HG02973 (cell line): ENCODE measurements around the gene STRIP1.

Experiments used
- ATAC-seq: cut with Tn5 transposase; IDR thresholded peaks from one replicate; pipeline ENCODE4 v1.9.1; 2021; ENCODE audit warnings: moderate library complexity; ENCODE audit not compliant: unreplicated experiment

Gene STRIP1

DNA sequence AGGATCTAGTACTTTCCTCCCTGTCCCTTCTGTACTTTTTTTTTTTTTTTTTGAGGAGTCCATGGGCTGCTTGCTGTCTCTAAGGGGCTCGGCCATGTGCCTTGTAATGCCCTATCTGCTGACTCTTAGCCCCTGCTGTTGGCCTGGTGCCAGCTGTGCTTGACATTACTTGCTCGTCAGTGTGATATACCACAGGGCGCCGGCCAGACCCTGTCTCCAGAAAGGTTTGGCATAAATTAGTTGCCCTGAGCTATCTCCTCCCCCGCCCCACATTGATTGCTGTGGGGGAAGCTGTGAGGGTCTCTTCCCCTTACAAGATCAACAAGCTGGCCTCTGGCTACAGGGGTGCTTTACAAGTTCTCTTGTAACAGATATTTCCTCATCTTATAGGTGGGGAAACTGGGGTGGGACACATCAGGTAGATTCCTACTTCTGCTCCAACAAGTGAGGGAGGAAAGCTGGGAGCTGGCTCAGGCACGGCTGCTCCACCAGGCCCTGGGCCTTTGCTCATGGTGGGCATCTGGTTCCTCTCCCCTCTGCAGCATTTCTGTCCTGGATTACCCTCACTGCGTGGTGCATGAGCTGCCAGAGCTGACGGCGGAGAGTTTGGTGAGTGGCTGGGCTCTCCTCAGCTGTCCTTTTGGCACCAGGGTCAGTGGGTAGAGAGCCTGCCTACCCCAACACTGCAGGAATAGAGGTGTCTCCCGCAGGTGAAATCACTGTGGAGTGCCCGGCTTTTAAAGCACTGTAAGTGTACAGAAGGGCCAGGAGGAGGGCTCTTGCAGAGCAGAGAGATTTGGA, 15.6 kb downstream of the STRIP1 start:
- ATAC-seq: no peak

GRCh38 chr1:110050602-110051261, 16.3 kb downstream of the STRIP1 start:
- ATAC-seq: no peak

- no peak for ATAC-seq
Measured at GRCh38 chr1:110051262-110051648, 16.8 kb downstream of the STRIP1 start.

DNA sequence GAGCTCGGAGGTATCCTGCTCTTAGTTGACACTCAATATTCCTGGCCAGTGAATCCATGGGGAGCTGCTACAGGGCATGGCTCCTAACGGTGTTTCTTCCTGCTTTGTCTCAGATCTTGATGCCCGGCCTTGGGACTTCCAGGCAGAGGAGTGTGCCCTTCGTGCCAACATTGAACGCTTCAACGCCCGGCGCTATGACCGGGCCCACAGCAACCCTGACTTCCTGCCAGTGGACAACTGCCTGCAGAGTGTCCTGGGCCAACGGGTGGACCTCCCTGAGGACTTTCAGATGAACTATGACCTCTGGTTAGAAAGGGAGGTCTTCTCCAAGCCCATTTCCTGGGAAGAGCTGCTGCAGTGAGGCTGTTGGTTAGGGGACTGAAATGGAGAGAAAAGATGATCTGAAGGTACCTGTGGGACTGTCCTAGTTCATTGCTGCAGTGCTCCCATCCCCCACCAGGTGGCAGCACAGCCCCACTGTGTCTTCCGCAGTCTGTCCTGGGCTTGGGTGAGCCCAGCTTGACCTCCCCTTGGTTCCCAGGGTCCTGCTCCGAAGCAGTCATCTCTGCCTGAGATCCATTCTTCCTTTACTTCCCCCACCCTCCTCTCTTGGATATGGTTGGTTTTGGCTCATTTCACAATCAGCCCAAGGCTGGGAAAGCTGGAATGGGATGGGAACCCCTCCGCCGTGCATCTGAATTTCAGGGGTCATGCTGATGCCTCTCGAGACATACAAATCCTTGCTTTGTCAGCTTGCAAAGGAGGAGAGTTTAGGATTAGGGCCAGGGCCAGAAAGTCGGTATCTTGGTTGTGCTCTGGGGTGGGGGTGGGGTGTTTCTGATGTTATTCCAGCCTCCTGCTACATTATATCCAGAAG, 19.4 kb downstream of the STRIP1 start:
- no peak for ATAC-seq

DNA sequence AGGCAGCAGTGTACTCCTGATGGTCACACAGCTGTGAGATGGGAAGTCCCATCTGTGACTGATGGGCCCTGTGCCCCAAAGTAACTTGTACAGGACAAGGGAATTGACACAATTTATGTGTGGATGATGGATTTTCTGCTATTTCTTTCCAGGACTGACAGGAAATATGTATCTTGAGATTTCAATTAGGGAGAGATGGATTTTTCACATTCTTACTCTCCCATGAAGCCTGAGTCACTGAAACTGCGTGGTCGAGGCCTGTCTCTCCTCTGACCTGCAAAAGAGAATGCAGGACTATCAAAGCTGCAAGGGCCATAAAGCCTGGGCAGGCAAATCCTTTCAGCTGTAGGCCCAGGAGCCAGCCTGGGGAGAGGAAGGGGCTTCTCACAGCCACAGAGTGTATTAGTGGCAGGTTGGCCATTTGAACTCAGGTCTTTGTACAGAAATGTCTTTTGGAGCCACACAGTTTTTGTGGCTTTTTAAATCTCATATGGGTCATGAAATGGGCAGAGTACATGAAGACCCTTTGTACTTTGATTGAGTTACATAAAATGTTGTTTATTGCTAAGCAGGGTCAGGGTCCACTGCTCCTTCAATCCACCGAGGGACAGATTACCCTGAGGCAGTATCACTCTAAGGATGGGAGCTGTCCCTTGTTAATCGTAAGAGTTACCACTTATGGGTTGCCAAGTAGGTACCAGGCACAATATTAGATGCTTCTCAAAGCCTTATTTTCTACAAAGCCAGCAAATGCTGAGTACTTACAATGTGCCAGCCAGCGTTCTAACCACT, 21.3 kb downstream of the STRIP1 start:
- no peak for ATAC-seq

DNA sequence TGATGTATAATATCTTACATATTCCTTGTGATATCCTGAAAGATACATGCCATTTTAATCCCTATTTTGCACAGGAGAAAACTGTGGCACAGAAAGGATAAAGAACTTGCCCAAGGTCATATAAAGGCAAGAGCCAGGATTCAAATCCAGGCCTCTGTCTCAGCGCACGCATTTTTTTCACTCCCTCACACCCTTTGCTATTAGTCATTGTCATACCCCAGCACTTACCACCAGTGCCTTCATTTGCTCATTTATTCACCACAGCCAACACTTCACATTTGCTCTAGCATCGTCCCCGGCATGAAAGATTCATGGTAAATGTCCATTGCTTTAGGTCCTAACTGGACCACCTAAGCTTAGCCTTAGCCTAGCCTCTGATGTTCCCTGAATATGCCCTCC, 21.9 kb downstream of the STRIP1 start:
- no peak for ATAC-seq

DNA sequence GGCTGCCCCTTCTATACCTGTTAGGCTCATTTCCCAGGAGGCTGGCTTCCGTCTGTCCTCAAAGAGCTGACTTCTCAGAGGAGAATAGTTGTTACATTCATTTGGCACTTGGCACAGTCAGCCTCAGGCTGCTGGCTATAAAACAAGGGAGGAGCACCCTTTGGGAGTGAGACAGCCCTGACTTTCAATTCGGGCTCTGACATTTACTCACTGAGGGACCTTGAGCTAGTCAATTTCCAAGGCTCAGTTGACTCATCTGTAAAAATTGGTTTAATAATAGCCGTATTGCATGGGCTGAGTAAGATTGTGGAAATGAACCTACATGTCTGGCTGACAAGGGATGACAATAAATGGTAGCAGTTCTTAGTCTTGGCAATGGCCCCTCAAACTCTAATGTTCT, 22.4 kb downstream of the STRIP1 start:
- ATAC-seq: no peak

DNA sequence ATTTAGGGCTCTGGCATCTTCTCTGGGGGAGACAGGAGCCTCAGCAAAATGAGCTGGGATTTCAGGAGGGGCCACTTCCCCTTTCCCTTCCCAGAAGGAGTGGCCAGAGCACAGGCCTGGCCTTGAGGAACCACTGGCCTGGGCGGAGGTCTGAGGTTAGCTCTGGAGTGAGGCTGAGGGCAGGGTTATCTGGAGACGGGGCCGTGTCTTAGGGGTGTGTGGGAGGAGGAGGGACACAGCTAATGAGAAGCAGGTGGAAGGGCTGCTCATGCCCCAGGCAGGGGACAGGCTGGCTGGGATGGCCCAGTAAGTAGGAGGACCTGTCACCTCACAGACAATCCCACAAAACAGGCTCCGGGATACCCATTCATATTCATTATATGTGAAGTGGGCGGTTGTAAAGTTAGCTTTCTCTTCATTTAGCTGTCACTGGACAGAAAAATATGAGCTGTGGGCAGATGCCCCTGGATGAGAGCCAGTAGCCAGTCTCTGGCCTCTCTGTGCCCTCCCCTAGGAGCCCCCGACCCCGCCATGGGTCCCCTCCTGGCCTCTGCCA, 23.6 kb downstream of the STRIP1 start:
- no peak for ATAC-seq

DNA sequence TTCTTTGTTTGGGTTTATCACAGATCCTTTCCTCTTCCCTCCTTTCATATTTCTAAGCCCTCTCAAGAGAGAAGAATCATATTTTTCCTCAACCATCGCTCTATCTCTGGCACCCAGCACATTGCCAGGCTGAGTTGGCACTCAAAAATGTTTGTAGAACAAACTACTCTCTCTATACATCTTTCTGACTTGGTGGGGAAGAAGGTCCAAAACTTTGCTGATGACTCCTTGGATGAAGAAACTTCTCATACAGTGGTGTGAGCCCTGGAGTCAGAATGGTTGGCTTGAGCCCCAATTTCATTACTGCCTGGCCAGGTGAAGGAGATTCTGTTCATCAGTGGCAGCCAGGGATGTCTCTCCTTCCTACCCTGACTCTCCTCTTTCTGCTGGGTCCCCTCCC, 24.2 kb downstream of the STRIP1 start:
- ATAC-seq: no peak

DNA sequence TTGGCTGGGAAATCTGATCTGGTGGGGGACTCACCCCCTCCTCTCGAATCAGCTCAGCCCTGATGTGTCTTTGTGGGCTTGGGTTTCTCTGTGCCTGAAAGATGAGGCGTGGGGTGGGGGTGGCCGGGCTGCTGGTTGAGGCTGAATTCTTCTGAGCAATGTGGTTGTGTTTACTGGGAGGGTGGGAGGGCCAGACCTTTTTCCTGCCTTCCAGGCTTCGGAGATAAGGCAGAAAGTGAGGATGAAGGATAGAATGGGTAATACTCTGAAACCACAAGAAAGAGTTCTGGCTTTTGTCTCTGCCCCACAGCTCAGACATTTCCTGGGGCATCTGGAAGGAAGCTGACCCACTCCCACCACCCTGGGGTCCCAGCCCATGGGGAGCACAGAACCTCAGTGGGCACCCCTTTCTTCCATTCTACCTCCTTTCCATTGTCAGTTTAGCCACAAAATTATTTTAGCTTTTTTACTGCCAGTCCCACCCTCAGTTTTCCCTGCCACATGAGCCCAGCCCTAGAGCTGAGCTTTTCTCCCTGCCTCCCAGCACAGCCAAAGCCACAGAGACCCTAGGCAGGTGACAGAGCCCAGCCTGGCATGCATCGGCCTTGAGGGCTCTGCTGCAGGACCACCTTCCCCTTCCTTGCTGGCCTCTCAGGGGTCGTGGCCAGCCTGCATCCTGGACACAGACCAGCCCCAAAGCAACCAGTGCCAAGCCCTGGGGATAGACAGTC, 24.9 kb downstream of the STRIP1 start:
- ATAC-seq: no peak

DNA sequence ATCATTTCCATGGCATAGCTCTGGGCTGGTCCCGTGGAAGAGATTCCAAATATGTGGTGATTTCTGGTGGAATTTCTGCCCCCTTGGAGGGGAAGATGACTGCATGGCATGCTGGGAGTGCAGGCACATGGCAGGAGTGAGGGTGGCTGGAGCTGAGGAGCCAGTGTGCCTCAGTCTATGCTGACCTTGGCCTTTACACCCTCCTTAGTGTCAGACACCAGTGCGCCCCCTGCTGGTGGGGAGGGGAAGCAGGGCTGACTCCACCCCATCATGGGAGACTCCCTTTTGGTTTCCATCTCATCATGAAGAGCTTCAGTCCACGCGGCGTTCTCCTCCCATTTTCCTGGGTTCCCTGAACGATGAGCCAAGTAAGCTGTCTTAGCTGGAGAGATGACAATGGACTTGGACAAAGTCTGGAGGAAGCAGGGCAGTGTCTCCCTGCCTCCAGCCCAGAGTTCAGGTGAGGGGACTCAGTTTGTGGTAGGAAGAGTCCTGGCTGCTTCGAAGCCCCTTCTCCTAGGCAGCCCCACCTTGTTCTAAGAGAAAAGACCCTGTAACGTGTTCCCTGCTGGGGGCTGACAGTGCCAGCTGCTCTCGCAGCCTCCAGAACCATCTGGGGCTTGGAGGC, 25.7 kb downstream of the STRIP1 start:
- peak; percentile 54 for ATAC-seq

DNA sequence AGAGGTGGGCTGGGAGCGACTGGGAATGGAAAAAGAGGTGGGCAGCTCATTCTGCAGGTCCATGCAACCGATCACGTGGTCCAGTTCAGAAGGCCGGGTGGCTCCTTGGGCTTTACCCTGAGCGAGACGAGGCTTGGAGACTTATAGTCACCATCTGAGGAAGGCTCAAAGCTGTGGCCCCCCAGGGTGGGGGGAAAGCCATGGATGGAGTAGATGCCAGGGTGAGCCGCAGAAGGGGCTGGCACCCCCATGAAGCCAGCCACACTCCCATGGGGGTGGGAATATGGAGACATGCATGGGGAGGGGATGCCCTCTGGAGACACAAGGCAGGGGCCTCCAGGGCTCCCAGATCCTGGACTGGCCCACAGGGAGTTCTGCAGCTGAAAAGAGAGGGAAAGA, 26.2 kb downstream of the STRIP1 start:
- no peak for ATAC-seq

- no peak for ATAC-seq
Measured at GRCh38 chr1:110061341-110061740, 26.9 kb downstream of the STRIP1 start.

DNA sequence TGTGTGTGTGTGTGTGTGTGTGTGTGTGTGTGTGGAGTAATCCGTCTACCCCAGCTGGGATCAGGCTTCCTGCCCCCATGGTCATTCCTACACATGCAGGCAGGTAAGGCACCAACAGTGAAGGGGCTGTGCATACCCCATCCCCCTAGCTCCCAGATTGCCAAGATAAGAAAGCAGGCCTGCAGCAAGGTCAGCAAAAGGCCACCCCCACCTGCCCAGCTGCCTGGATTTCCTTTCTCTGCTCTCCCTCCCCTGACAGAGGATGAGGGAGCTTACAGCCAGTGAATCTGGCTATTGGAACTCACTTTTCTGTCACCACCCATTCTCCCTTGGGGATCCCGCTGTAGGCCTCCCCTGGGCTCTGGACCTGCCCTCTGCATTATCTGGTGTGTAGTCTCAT, 28.2 kb downstream of the STRIP1 start:
- no peak for ATAC-seq

DNA sequence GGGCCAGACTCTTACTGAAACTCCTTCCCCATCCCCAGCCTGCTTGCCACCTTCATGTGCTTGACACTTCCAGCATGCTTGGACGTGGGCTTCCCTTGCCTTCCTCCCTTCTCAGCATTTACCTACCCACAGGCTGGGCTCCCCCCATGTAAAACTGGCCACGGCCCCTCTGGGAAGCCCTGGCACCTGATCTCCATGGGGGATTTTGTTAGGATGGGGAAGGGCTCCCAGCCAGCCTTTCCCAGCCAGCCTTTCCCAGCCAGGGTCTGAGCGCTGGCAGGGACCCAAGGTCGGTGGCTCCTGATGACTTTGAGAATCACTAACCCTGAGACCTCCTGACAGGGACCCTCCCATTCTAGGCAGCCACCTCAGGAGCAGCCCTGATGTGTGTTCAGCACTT, 29.4 kb downstream of the STRIP1 start:
- ATAC-seq: no peak

- no peak for ATAC-seq
Measured at GRCh38 chr1:110064576-110065337, 30.3 kb downstream of the STRIP1 start.

DNA sequence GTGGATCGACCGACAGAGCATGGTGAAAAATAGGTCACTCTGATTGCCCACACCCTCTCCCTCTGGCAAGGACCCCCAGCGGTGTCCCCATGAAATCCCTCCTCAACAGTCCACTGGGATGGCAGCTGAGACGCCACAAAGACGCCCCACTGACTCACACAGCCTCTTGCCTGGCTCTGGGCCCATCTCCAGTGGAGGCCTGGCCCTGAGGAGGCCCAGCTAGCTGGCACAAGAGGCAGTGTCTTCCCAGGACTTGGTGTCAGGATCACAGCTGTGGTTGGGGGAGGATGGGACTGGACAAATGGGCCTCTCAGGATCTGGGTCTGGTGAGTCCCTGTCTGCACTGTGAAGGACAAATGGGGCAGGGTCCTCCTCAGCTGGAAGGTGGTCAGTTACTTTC, 31.4 kb downstream of the STRIP1 start:
- ATAC-seq: no peak

DNA sequence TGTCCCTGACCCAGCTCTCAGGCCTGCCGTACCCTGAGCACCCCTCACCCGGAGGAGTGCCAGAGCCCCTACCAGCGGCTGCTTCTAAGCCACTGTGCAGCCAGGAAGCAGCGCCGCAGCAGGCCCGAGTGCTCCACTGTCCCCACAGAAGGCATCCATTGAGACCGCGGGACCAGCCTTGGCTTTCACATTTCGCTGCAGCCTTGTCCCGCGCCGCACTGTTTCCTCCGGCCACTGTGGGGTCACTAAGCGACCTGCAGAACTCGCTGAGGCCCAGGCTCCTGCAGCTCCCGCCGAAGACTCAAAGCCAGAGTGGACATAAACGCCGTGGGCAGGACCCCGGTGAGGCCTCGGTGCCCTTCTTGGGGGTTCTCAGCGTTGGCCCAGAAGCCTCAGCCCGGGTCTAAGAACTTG, 33.1 kb downstream of the STRIP1 start:
- ATAC-seq: no peak
